GM18505 (cell line): ENCODE results near the gene STX1B.

Experiments used
- ATAC-seq: cut with Tn5 transposase; IDR thresholded peaks from one replicate; pipeline ENCODE4 v1.9.1; 2021; ENCODE audit not compliant: unreplicated experiment
- POLR2A ChIP-seq: IDR thresholded peaks from 4 replicates; pipeline ENCODE4 v1.6.1; 2011; ENCODE audit warnings: borderline replicate concordance; ENCODE audit not compliant: insufficient read depth, insufficient read length; ENCODE audit errors: extremely low read depth

The STX1B gene

GRCh38 chr16:31010585-31011325 lies at the start of gene STX1B:
Gene STX1B (minus strand): TSS chr16:31010638. CDS start chr16:31010396, 242 bp downstream.
- no peak for ATAC-seq
- TF ChIP-seq POLR2A, result no peak

- ATAC-seq, result no peak
- no peak for TF ChIP-seq POLR2A
Measured at GRCh38 chr16:31055613-31056012, 45.2 kb upstream of the STX1B start.

DNA sequence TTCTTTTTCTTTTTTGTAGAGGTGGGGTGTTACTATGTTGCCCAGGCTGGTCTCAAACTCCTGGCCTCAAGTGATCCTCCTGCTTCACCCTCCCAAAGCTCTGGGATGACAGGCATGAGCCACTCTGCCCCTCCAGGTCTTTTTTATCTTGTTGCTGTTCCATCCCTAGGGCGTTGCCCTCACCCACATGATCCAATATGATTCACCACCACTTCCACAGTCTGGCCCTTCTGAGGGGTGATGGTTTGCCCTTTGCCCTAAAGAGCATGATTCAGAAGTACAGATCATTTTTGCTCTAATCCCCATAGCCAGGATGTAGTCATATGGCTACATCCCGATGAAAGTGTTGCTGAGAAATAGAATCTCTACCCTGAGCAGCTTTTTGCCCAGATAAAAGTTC lies 41.7 kb upstream of the STX1B start:
- no peak for TF ChIP-seq POLR2A
- no peak for ATAC-seq

GRCh38 chr16:31050280-31051030 lies 40.0 kb upstream of the STX1B start:
- TF ChIP-seq POLR2A, result no peak
- ATAC-seq, result no peak

DNA sequence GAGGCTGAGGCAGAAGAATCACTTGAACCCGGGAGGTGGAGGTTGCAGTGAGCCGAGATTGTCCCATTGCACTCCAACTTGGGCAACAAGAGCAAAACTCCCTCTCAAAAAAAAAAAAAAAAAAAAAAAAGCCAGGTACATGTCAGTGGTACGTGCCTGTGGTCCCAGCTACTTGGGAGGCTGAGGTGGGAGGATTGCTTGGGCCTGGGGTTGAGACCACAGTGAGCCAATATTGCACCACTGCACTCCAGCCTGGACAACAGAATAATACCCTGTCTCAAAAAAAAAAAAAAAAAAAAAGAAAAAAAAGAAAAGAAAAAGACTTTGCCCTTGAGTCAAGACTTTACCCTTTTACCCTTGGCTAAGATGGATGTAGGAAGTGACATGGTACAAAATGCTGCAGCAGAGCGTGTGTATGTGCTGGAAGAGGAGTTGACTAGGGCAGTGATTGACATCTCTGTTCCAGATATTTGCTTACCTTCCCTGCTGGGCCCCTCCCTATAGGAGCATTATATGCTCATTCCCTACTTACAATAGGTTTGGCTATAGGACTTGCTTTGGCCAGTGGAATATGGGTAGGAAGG lies 33.6 kb upstream of the STX1B start:
- TF ChIP-seq POLR2A, result no peak
- ATAC-seq, result no peak

- ATAC-seq, result no peak
- TF ChIP-seq POLR2A, result no peak
Measured at GRCh38 chr16:31043352-31043751, 32.9 kb upstream of the STX1B start.

GRCh38 chr16:31042866-31043265 lies 32.4 kb upstream of the STX1B start:
- no peak for TF ChIP-seq POLR2A
- ATAC-seq, result no peak

- ATAC-seq, result no peak
Measured at GRCh38 chr16:31038993-31039392, 28.6 kb upstream of the STX1B start.

GRCh38 chr16:31036691-31037090 lies 26.3 kb upstream of the STX1B start:
- ATAC-seq, result no peak
- TF ChIP-seq POLR2A, result no peak

More at GRCh38 chr16:31038993-31039392, 28.6 kb upstream of the STX1B start:
- no peak for TF ChIP-seq POLR2A

- peak; percentile 45 for ATAC-seq
- peak; percentile 50 for TF ChIP-seq POLR2A
Measured at GRCh38 chr16:31033709-31034492, 23.5 kb upstream of the STX1B start.

DNA sequence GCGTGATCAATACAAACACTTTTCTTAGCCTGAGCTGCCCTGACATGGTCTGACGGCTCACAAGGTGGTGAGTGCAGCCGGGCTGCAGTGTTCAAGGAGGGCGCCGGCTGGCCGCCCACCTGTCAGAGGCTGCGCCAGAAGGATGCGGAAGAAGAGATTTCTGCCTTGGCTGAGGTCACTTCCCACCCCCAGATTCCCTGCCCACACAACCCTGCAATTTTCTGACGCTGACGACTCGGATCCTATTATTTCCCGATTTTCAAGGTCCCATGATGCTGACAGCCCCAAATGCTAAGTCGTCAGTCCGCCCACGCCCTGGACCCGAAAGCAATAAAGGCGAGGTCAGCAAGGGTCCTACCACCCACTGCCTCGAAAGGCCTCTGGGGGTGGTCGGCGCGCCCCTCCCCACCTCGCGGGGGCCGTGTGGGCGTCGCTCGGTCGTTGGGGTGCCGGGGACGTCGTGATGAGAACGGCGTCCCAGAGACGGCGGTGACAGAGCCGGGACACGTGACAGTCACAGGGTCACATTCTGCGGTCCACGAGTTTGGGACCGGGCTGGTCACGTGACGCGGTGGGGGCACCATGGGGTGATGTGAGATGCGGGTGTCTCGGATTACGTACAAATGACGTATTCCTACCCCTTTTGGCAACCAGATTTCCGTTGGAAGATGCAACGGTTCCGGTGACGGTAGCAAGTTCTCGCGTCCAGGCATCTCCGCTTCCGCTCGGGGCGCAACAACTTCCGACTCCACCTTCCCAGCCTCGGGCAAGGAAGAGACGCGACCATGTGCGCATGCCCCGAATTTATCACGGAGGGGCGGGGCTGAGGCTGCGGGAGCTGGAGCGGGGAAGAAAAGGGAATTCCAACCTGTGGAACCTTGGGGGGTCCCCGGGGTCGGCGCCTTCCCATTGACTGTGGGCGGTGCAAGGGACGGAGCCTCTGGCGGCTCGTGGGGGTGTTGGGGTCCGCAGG lies 22.6 kb upstream of the STX1B start, which contains the start of gene STX4:
Gene STX4, plus strand, starts transcription at position 823 of the 973 bp plus-strand sequence. CDS start 248 bp downstream, outside the sequence.
- peak; percentile 69 for ATAC-seq
- TF ChIP-seq POLR2A, result peak; percentile 58

GRCh38 chr16:31031276-31031675 lies 20.8 kb upstream of the STX1B start:
- no peak for ATAC-seq
- TF ChIP-seq POLR2A, result no peak
